Mucosa of rectum (tissue), 2 donors: Measurements from ENCODE around the gene CD96.

Source experiments
- H3K27ac ChIP-seq, 2 donors: one replicate each; pipeline ENCODE4 v1.7.0; 2013; ENCODE audit warnings: inconsistent platforms in 2 of 2, low read depth in 2 of 2, low read length in 2 of 2
- H3K27me3 ChIP-seq, 2 donors: one replicate each; pipeline ENCODE4 v1.7.0; 2013; ENCODE audit warnings: low read length in 2 of 2; ENCODE audit not compliant: control insufficient read depth in 2 of 2, insufficient read depth in 2 of 2
- H3K36me3 ChIP-seq, 2 donors: one replicate each; pipeline ENCODE4 v1.7.0; 2013; ENCODE audit warnings: low read length in 2 of 2; ENCODE audit not compliant: control insufficient read depth in 2 of 2, insufficient read depth in 2 of 2
- H3K4me1 ChIP-seq, 2 donors: one replicate each; pipeline ENCODE4 v1.7.0; 2013; ENCODE audit warnings: low read length in 2 of 2, mild to moderate bottlenecking in 1 of 2; ENCODE audit not compliant: control insufficient read depth in 2 of 2, insufficient read depth in 2 of 2
- H3K4me3 ChIP-seq, 2 donors: one replicate each; pipeline ENCODE4 v1.7.0; 2013; ENCODE audit warnings: low read length in 2 of 2
- H3K9ac ChIP-seq, 2 donors: one replicate each; pipeline ENCODE4 v1.7.0; 2013; ENCODE audit warnings: low read length in 2 of 2, low read depth in 1 of 2, mild to moderate bottlenecking in 1 of 2
- H3K9me3 ChIP-seq, 2 donors: one replicate each; pipeline ENCODE4 v1.7.0; 2013; ENCODE audit warnings: low read length in 2 of 2; ENCODE audit not compliant: control insufficient read depth in 2 of 2
- donor health status: healthy.
- donor health status: Normal muscosa, but diverticular disease.

The CD96 gene

DNA sequence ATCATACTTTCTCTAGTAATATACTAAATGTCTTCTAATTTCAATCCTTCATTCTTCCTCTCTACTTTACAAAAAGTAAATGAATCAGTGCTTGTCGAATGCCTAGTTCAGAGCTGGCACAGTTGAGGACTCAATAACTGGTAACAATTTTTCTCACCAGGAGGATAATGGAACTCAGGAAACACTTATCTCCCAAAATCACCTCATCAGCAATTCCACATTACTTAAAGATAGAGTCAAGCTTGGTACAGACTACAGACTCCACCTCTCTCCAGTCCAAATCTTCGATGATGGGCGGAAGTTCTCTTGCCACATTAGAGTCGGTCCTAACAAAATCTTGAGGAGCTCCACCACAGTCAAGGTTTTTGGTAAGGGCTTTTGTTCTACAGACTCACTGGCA lies 36.9 kb downstream of the CD96 start:
- H3K27me3 ChIP-seq, result no peaks in the 10 kb centered on the region
- no peak overlapping the region for H3K4me3 ChIP-seq
- H3K9ac ChIP-seq, result no peak overlapping the region
- H3K9me3 ChIP-seq, result no peaks in the 10 kb centered on the region
- no peak overlapping the region for H3K27ac ChIP-seq
- H3K4me1 ChIP-seq, result no peaks in the 10 kb centered on the region
- no peaks in the 10 kb centered on the region for H3K36me3 ChIP-seq

GRCh38 chr3:111579495-111579894 lies 37.5 kb downstream of the CD96 start:
- H3K4me3 ChIP-seq, result no peak overlapping the region
- H3K36me3 ChIP-seq, result no peaks in the 10 kb centered on the region
- no peaks in the 10 kb centered on the region for H3K27me3 ChIP-seq
- no peak overlapping the region for H3K27ac ChIP-seq
- no peaks in the 10 kb centered on the region for H3K4me1 ChIP-seq
- no peaks in the 10 kb centered on the region for H3K9me3 ChIP-seq
- H3K9ac ChIP-seq, result no peak overlapping the region

DNA sequence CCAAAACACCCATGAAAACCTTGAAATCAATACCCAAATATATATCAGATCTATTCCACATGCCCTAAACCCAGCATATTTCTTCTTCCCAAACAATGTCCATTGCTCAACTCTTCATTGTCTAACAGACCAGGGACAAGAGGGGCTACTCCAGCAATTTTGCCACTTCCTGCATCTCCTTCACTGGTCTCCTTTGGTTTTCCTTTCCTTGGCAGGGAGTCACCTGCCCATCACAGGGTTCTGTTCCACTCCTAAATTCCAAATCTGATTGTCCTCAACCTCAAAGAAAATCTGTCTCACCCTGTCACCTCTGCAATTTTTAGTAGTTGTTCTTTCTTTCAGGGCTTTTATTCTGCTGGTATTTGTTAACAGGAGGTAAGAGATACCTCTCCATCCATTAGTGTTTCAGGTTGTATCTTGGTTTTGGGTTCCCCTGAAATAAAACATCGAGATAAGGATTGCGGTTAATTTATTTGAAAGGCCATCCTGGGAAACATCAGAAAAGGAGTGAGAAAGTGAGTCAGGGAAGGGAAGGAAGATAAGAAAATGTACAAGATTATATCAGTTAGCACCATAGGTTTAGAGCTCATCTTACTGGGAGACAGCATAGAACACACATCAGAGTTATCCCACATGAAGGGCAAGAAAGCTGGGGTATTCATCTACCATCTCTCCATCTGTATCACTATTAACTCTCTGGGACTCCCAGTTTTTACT lies 39.6 kb downstream of the CD96 start:
- Histone ChIP-seq H3K36me3 (no peaks in the 10 kb centered on the region), H3K4me1 (no peaks in the 10 kb centered on the region), H3K9ac (no peak overlapping the region), H3K4me3 (no peak overlapping the region), H3K27ac (no peak overlapping the region), H3K9me3 (no peaks in the 10 kb centered on the region), H3K27me3 (no peaks in the 10 kb centered on the region)

- Histone ChIP-seq H3K27ac (no peak overlapping the region), H3K9ac (no peak overlapping the region), H3K27me3 (no peaks in the 10 kb centered on the region), H3K4me1 (no peaks in the 10 kb centered on the region), H3K36me3 (no peaks in the 10 kb centered on the region), H3K9me3 (no peaks in the 10 kb centered on the region), H3K4me3 (no peak overlapping the region)
Observed at GRCh38 chr3:111582120-111582474, 40.1 kb downstream of the CD96 start.

- no peak overlapping the region for H3K9ac ChIP-seq
- H3K27me3 ChIP-seq, result no peaks in the 10 kb centered on the region
- no peaks in the 10 kb centered on the region for H3K9me3 ChIP-seq
- no peak overlapping the region for H3K4me3 ChIP-seq
- H3K27ac ChIP-seq, result no peak overlapping the region
- H3K36me3 ChIP-seq, result no peaks in the 10 kb centered on the region
- no peaks in the 10 kb centered on the region for H3K4me1 ChIP-seq
Observed at GRCh38 chr3:111584744-111585143, 42.7 kb downstream of the CD96 start.

- H3K9me3 ChIP-seq, result no peaks in the 10 kb centered on the region
- H3K27me3 ChIP-seq, result no peaks in the 10 kb centered on the region
Observed at GRCh38 chr3:111585217-111585616, 43.2 kb downstream of the CD96 start.

DNA sequence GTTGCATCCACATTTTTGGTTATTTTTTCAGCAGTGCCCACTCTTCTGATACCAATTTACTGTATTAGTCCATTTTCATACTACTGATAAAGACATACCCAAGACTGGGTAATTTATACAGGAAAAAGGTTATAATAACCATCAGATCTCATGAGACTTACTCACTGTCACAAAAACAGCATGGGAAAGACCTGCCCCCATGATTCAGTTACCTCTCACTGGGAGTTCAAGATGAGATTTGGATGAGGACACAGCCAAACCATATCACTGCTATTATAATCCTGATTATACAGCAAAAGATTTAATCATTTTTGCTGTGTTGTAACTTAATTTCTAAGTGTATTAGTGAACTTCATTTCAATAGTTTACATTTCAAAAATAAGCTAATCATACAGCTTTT lies 46.5 kb downstream of the CD96 start:
- Histone ChIP-seq H3K36me3 (no peaks in the 10 kb centered on the region), H3K4me1 (no peaks in the 10 kb centered on the region), H3K9me3 (no peaks in the 10 kb centered on the region), H3K4me3 (no peak overlapping the region), H3K27ac (no peak overlapping the region), H3K9ac (no peak overlapping the region), H3K27me3 (no peaks in the 10 kb centered on the region)

More at GRCh38 chr3:111585217-111585616, 43.2 kb downstream of the CD96 start:
- Histone ChIP-seq H3K27ac (no peak overlapping the region), H3K4me3 (no peak overlapping the region), H3K36me3 (no peaks in the 10 kb centered on the region), H3K9ac (no peak overlapping the region), H3K4me1 (no peaks in the 10 kb centered on the region)

DNA sequence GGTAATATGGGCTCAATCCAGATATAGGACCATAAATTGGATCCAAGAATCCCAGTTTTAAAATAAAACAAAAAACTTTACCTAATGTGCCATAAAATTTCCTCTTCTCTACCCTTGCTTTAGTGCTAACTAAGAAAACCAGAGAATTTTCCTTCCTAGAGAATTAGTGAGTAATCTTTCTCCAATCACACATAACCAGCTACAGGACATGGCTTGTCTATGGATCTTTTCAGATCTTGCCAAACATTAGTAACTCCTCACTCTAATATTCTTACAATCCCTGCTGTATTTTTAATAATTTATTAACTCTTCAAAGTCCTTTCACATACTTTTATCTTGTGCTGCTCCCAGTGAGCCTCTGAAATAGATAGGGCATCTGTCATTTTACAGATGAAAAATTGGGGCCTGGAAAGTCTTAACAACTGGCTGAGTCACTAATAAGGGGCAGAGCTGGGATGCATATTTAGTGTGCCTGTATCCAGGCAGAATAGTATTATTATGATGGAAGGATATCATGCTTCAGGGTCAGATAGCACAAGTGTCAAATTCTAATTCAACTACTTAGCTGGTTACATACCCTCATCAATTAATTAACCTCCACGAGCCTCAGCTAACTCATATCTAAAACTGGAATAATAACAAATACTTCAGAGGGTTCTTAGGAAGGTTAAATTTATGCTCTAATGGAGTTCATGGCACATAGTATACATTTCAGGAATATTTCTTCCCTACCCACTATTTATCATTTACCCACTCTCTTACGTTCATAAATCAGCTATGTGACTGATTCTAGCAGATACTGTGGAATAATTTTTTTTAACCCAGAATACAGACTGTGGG lies 47.5 kb downstream of the CD96 start:
- H3K4me1 ChIP-seq, result no peaks in the 10 kb centered on the region
- H3K9ac ChIP-seq, result no peak overlapping the region
- H3K9me3 ChIP-seq, result no peaks in the 10 kb centered on the region
- no peak overlapping the region for H3K27ac ChIP-seq
- no peaks in the 10 kb centered on the region for H3K36me3 ChIP-seq
- H3K27me3 ChIP-seq, result no peaks in the 10 kb centered on the region
- no peak overlapping the region for H3K4me3 ChIP-seq

DNA sequence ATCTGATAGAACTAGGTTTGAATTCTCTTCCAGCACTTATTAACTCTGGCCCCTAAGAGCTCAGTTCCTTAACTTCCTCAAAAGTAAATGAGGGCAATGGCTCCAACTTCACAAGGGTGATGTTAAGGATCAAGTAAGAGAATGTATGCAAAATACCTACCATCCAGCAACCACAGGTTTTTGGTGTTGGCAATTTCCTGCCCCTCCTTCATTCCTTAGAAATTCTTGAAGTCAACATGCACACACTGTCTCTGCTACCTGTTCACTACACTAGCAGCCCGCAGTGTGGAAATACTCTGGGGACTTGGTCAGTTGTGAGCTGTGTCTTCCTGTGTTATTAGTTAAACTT lies 48.1 kb downstream of the CD96 start:
- Histone ChIP-seq H3K4me1 (no peaks in the 10 kb centered on the region), H3K9me3 (no peaks in the 10 kb centered on the region), H3K9ac (no peak overlapping the region), H3K27me3 (no peaks in the 10 kb centered on the region), H3K4me3 (no peak overlapping the region), H3K27ac (no peak overlapping the region), H3K36me3 (no peaks in the 10 kb centered on the region)

DNA sequence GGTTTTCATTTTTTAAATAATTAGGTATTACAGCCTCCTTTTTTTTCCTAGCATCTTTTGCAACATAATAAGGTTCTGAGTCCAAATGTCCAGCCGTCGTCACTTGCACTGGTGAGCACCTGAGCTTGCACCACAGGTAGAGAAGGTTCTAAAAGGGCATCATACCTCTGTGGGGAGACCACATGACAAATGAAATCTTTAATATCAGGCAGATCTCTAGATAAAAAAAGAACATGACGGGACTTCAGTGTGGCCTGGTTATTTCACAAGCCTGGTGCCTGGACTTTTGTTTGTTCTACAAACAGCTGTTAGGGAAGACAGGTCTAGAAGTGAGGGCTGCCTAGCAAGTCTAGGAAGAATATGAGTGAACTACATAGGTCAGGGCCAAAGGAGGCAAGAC lies 49.6 kb downstream of the CD96 start:
- no peaks in the 10 kb centered on the region for H3K9me3 ChIP-seq
- no peak overlapping the region for H3K9ac ChIP-seq
- H3K36me3 ChIP-seq, result no peaks in the 10 kb centered on the region
- no peak overlapping the region for H3K27ac ChIP-seq
- no peaks in the 10 kb centered on the region for H3K27me3 ChIP-seq
- H3K4me1 ChIP-seq, result no peaks in the 10 kb centered on the region
- H3K4me3 ChIP-seq, result no peak overlapping the region
